DND-41 (cell line): ENCODE measurements around the gene THBS2.
"Not testable (repeated sequence)": the region's sequence is repeated elsewhere in the genome, so short reads cannot be mapped to it uniquely, and the experiment has no call there.

ENCODE experiments used
- ATAC-seq: fragments of 200-7000 bp; cut with Tn5 transposase; 3 replicates; pipeline ENCODE4 v1.9.1; 2021; ENCODE audit warnings: low read depth; ENCODE audit not compliant: insufficient read depth
- DNase-seq: peaks from one replicate; pipeline ENCODE4 v3.0.0-alpha.2; 2020
- H2AFZ ChIP-seq: 2 replicates; pipeline ENCODE4 v1.6.0; 2012; ENCODE audit warnings: low read depth, low read length
- H3K27ac ChIP-seq: 2 replicates; pipeline ENCODE4 v1.5.1; 2012; ENCODE audit warnings: low read length, inconsistent platforms
- H3K27me3 ChIP-seq: fragments of 200-600 bp; sonication (generic); 2 replicates; pipeline ENCODE4 v1.6.0; 2012; ENCODE audit warnings: low read length, mild to moderate bottlenecking, inconsistent platforms; ENCODE audit not compliant: insufficient read depth, poor library complexity
- H3K36me3 ChIP-seq: 2 replicates; pipeline ENCODE4 v1.5.1; 2012; ENCODE audit warnings: low read length, inconsistent platforms; ENCODE audit not compliant: insufficient read depth
- H3K4me1 ChIP-seq: 2 replicates; pipeline ENCODE4 v1.5.1; 2012; ENCODE audit warnings: mild to moderate bottlenecking, low read length; ENCODE audit not compliant: insufficient read depth
- H3K4me2 ChIP-seq: 2 replicates; pipeline ENCODE4 v1.6.0; 2012; ENCODE audit warnings: mild to moderate bottlenecking, moderate library complexity, low read length, inconsistent platforms; ENCODE audit not compliant: insufficient read depth
- H3K4me3 ChIP-seq, 2 experiments: fragments of 200-600 bp in 1 of 2; shearing (Covaris generic) in 1 of 2; 2 replicates each; pipeline ENCODE4 v1.5.1; 2012 to 2016; ENCODE audit warnings: inconsistent platforms in 2 of 2, low read length in 2 of 2, mild to moderate bottlenecking in 2 of 2, low read depth in 1 of 2, moderate library complexity in 1 of 2
- H3K79me2 ChIP-seq: 2 replicates; pipeline ENCODE4 v1.6.0; 2012; ENCODE audit warnings: low read length, inconsistent platforms; ENCODE audit not compliant: insufficient read depth
- H3K9ac ChIP-seq: 2 replicates; pipeline ENCODE4 v1.6.0; 2012; ENCODE audit warnings: low read depth, mild to moderate bottlenecking, inconsistent platforms, low read length, moderate library complexity
- H3K9me3 ChIP-seq: 2 replicates; pipeline ENCODE4 v1.5.1; 2012; ENCODE audit warnings: low read length, moderate library complexity, mild to moderate bottlenecking, inconsistent platforms; ENCODE audit not compliant: insufficient read depth, severe bottlenecking
- H4K20me1 ChIP-seq: 2 replicates; pipeline ENCODE4 v1.6.0; 2012; ENCODE audit warnings: low read length; ENCODE audit not compliant: insufficient read depth
- CTCF ChIP-seq: IDR thresholded peaks from 2 replicates; pipeline ENCODE4 v1.5.1; 2012; ENCODE audit warnings: borderline replicate concordance, low read length, moderate library complexity, mild to moderate bottlenecking; ENCODE audit not compliant: poor library complexity, severe bottlenecking; ENCODE audit errors: extremely low read depth
- EZH2 ChIP-seq: IDR thresholded peaks from 3 replicates; pipeline ENCODE4 v1.6.1; 2012; ENCODE audit warnings: borderline replicate concordance, low read depth, mild to moderate bottlenecking, moderate library complexity, low read length, inconsistent platforms; ENCODE audit not compliant: severe bottlenecking

Gene THBS2

GRCh38 chr6:169198885-169199284, 54.8 kb downstream of the THBS2 start:
- H3K36me3 ChIP-seq: no peaks in the 10 kb centered on the region
- no peak for ATAC-seq
- TF ChIP-seq EZH2 (no peak), CTCF (no peak)
- H3K4me3 ChIP-seq: no peak overlapping the region
- H3K27ac ChIP-seq: no peak overlapping the region
- H3K4me1 ChIP-seq: no peaks in the 10 kb centered on the region
- H2AFZ ChIP-seq: no peak overlapping the region
- no peaks in the 10 kb centered on the region for H3K9me3 ChIP-seq
- H3K4me2 ChIP-seq: no peak overlapping the region
- H3K27me3 ChIP-seq: no peaks in the 10 kb centered on the region
- no peaks in the 10 kb centered on the region for H3K79me2 ChIP-seq
- H4K20me1 ChIP-seq: no peaks in the 10 kb centered on the region
- DNase-seq: no peak
- H3K9ac ChIP-seq: no peak overlapping the region

- H3K9ac ChIP-seq, H3K4me3 ChIP-seq, H3K4me1 ChIP-seq, H3K9me3 ChIP-seq, H3K27ac ChIP-seq, ATAC-seq, H2AFZ ChIP-seq, H3K36me3 ChIP-seq, H3K4me2 ChIP-seq, H3K79me2 ChIP-seq, DNase-seq, H4K20me1 ChIP-seq, H3K27me3 ChIP-seq: not testable (repeated sequence)
Observed at GRCh38 chr6:169197929-169198328, 55.7 kb downstream of the THBS2 start.

- not testable (repeated sequence) for H3K27ac ChIP-seq, H3K36me3 ChIP-seq, H3K9ac ChIP-seq, H3K4me2 ChIP-seq, H2AFZ ChIP-seq, H3K4me3 ChIP-seq, H3K9me3 ChIP-seq, ATAC-seq, H3K79me2 ChIP-seq, DNase-seq, H3K27me3 ChIP-seq, H3K4me1 ChIP-seq, H4K20me1 ChIP-seq
Observed at GRCh38 chr6:169196279-169196678, 57.4 kb downstream of the THBS2 start.

GRCh38 chr6:169194737-169195136, 58.9 kb downstream of the THBS2 start:
- Histone ChIP-seq H3K9ac (no peak overlapping the region), H2AFZ (no peak overlapping the region), H3K4me2 (no peak overlapping the region), H4K20me1 (no peaks in the 10 kb centered on the region), H3K4me1 (no peaks in the 10 kb centered on the region), H3K27me3 (no peaks in the 10 kb centered on the region), H3K27ac (no peak overlapping the region), H3K36me3 (no peaks in the 10 kb centered on the region), H3K9me3 (peaks cover 2% of the 10 kb centered on the region), H3K4me3 (no peak overlapping the region), H3K79me2 (no peaks in the 10 kb centered on the region)
- ATAC-seq: no peak
- DNase-seq: no peak
- TF ChIP-seq CTCF (no peak), EZH2 (no peak)
